ENCODE data around the gene SFXN2.
"Not testable (repeated sequence)": the region's sequence is repeated elsewhere in the genome, so short reads cannot be mapped to it uniquely, and the experiment has no call there.

SFXN2 gene

GRCh38 chr10:102714621-102715455, at the start of gene SFXN2:
Gene SFXN2 (plus strand): TSS chr10:102714636. CDS start chr10:102726637, 12,001 bp downstream.
- peak; percentile 29 to 33 for DNase-seq (ENCODE audit: low read depth in 2 of 2)

GRCh38 chr10:102665904-102666509, 48.4 kb upstream of the SFXN2 start:
- DNase-seq (ENCODE audit: low read depth in 2 of 2), result no peak

GRCh38 chr10:102667411-102667810, 47.0 kb upstream of the SFXN2 start:
- DNase-seq (ENCODE audit: low read depth in 2 of 2), result not testable (repeated sequence)

GRCh38 chr10:102668326-102669107, 45.9 kb upstream of the SFXN2 start:
- DNase-seq (ENCODE audit: low read depth in 2 of 2), result no peak

- no peak for DNase-seq (ENCODE audit: low read depth in 2 of 2)
Measured at GRCh38 chr10:102669206-102670064, 45.0 kb upstream of the SFXN2 start.

- no peak for DNase-seq (ENCODE audit: low read depth in 2 of 2)
Measured at GRCh38 chr10:102670065-102670670, 44.3 kb upstream of the SFXN2 start.

- DNase-seq (ENCODE audit: low read depth in 2 of 2), result no peak
Measured at GRCh38 chr10:102670871-102671434, 43.5 kb upstream of the SFXN2 start.

- DNase-seq (ENCODE audit: low read depth in 2 of 2), result no peak
Measured at GRCh38 chr10:102673236-102673818, 41.1 kb upstream of the SFXN2 start.

GRCh38 chr10:102673819-102674511, 40.5 kb upstream of the SFXN2 start:
- DNase-seq (ENCODE audit: low read depth in 2 of 2), result peak; percentile 35 to 52

GRCh38 chr10:102674566-102674965, 39.9 kb upstream of the SFXN2 start:
- DNase-seq (ENCODE audit: low read depth in 2 of 2), result no peak

GRCh38 chr10:102675011-102675665, 39.3 kb upstream of the SFXN2 start:
- no peak for DNase-seq (ENCODE audit: low read depth in 2 of 2)

GRCh38 chr10:102675666-102676533, 38.5 kb upstream of the SFXN2 start:
- DNase-seq (ENCODE audit: low read depth in 2 of 2), result no peak

- DNase-seq (ENCODE audit: low read depth in 2 of 2), result no peak
Measured at GRCh38 chr10:102676534-102677315, 37.7 kb upstream of the SFXN2 start.

GRCh38 chr10:102677331-102678067, 36.9 kb upstream of the SFXN2 start:
- DNase-seq (ENCODE audit: low read depth in 2 of 2), result no peak

- no peak for DNase-seq (ENCODE audit: low read depth in 2 of 2)
Measured at GRCh38 chr10:102678068-102678400, 36.4 kb upstream of the SFXN2 start.

GRCh38 chr10:102678842-102679289, 35.6 kb upstream of the SFXN2 start:
- DNase-seq (ENCODE audit: low read depth in 2 of 2), result no peak

- no peak for DNase-seq (ENCODE audit: low read depth in 2 of 2)
Measured at GRCh38 chr10:102679596-102679995, 34.8 kb upstream of the SFXN2 start.
